Body of pancreas (tissue), 4 donors: ENCODE measurements around the gene GJD4. TPM values are rescaled to one million over a fixed set of nuclear protein-coding genes. Genes with fewer than 3 reads are reported as not detected.

Experiments used
- ATAC-seq: fragments of 150-250 bp; one replicate; pipeline ENCODE4 v1.9.1; 2016
- DNase-seq, 4 donors: peaks; one replicate each; pipeline ENCODE4 v3.0.0-alpha.2; 2019
- H3K27ac ChIP-seq, 4 donors: fragments of 200-600 bp; sonication (generic); 1 replicate in 3 of 4; 2 replicates in 1 of 4; pipeline versions ENCODE4 v1.5.1 to v1.6.1; 2016 to 2019; ENCODE audit warnings: mild to moderate bottlenecking in 1 of 4, mixed read lengths in 1 of 4, moderate library complexity in 1 of 4
- H3K27me3 ChIP-seq, 2 donors: fragments of 200-600 bp; sonication (generic); one replicate each; pipeline ENCODE4 v1.6.0; 2016; ENCODE audit warnings: mild to moderate bottlenecking in 1 of 2
- H3K36me3 ChIP-seq, 2 donors: fragments of 200-600 bp; sonication (generic); replicated peaks in 1 of 2; 2 replicates each; pipeline ENCODE4 v1.5.1; 2016; ENCODE audit warnings: low read depth in 2 of 2; ENCODE audit not compliant: insufficient read depth in 1 of 2
- H3K4me1 ChIP-seq: fragments of 200-600 bp; sonication (generic); one replicate; pipeline ENCODE4 v1.6.0; 2016
- H3K4me3 ChIP-seq, 2 donors: fragments of 200-600 bp; sonication (generic); 1 replicate in 1 of 2; 2 replicates in 1 of 2; pipeline ENCODE4 v1.5.1; 2016 to 2019
- H3K9me3 ChIP-seq, 3 donors: fragments of 200-600 bp; sonication (generic); 1 replicate in 2 of 3; 2 replicates in 1 of 3; pipeline ENCODE4 v1.5.1; 2016
- CTCF ChIP-seq, 7 experiments: fragments of 450-650 bp in 4 of 7; fragments of 200-600 bp in 3 of 7; sonication (generic) in 3 of 7; IDR thresholded peaks; one replicate each; pipeline ENCODE4 v1.5.1; 2016 to 2019; ENCODE audit warnings: antibody characterized with exemption in 7 of 7
- POLR2A ChIP-seq, 3 donors: fragments of 450-650 bp; IDR thresholded peaks; one replicate each; pipeline ENCODE4 v1.6.1; 2016; ENCODE audit warnings: antibody characterized with exemption in 3 of 3, mild to moderate bottlenecking in 2 of 3
- WGBS, 2 donors: methylation state at CpG; one replicate each; pipeline ENCODE4 v1.1.5; 2017; 5-methylcytosine and 5-hydroxymethylcytosine counted together
- intact Hi-C: fragments of 100-400 bp; cut with DNase I; formaldehyde crosslinking; loops from one replicate; pipeline ENCODE4 v1.15.1; 2023
- total RNA-seq, 2 donors: library from RNA; depleted of rRNA; stranded (reverse); fragments of >200 nt; gene quantifications; one replicate each; pipeline ENCODE4 v1.1.0, GENCODE V29; 2016

Gene GJD4
- total RNA-seq, 2 donors from 2014 or later, result not detected

DNA sequence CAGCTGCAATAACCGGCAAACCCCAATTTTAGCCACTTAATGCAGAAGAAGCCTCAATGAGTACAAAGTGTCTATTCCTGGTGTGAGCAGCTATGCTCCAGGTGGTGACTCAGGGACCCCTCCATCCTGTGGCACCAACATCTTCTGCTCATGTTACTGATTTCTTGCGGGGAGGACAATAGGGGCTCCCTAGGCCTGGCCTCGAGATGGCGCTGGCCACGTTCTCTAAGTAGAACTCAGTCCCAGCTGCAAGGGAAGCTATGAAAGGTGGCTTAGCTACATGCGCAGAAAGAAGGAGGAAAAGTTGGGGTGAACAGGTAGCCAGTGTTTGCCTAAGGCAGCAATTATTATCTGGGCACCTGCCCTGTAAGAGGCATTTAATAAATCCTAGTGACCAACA lies 6.6 kb downstream of the GJD4 start:
- TF ChIP-seq CTCF (IDR thresholded peaks at IDR 0.05) (no peak), POLR2A (IDR thresholded peaks at IDR 0.05) (no peak)
- H3K9me3 ChIP-seq, result no peaks in the 10 kb centered on the region
- peaks cover 10% of the 10 kb centered on the region for H3K4me1 ChIP-seq
- H3K27me3 ChIP-seq, result peaks cover 0 to 10% of the 10 kb centered on the region in 2 donors
- WGBS, 2 donors, result 53 to 71% methylated on average over 6 of the region's 6 CpGs
- intact Hi-C loops, result no loop called here
- no peak overlapping the region for H3K27ac ChIP-seq
- no peak overlapping the region for H3K4me3 ChIP-seq
- H3K36me3 ChIP-seq, result no peaks in the 10 kb centered on the region
- DNase-seq (no peak), ATAC-seq (no peak)

DNA sequence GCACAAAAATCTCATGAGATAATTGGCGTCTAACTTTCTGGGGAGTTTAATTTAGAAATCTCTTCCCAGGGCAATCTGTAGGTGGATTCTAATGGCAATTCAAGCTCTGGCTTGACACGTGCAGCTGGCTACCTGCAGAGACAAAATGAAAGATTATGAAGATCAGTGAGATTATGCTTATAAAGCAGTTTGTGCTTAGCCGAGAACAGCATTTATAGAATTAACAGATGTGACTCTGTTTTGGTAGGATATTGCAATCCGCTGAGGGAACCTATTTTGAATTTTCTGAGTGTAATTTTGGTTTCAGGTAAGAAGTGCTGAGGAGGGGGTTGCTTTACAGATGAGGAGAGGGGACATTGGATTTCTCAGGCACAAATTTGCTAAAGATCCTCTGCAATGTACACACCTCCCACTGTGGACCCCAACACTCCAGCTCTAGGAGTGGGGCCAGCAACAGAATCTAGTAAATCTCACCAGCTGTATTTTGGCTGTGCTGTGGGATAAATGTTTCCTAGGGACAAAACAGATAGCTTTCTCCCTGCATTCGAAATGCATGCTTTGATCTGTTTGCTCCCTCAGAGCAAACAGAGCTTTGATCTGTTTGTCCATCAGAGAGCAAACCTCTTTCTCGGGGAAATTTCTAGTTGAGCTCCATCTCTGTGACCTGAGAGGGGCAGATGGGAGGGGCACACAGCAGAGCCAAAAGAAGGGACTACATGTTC lies 7.4 kb downstream of the GJD4 start:
- WGBS, 2 donors, result 42 to 45% methylated on average over 6 of the region's 6 CpGs
- Histone ChIP-seq H3K9me3 (no peaks in the 10 kb centered on the region), H3K36me3 (no peaks in the 10 kb centered on the region), H3K4me1 (peaks cover 7% of the 10 kb centered on the region), H3K27ac (no peak overlapping the region), H3K27me3 (peaks cover 0 to 9% of the 10 kb centered on the region in 2 donors), H3K4me3 (no peak overlapping the region)
- no peak for TF ChIP-seq CTCF (IDR thresholded peaks at IDR 0.05)
- TF ChIP-seq POLR2A (IDR thresholded peaks at IDR 0.05), result no peak
- DNase-seq (no peak), ATAC-seq (no peak)
- intact Hi-C loops, result no loop called here

GRCh38 chr10:35613107-35613440 lies 7.9 kb downstream of the GJD4 start:
- no peaks in the 10 kb centered on the region for H3K36me3 ChIP-seq

GRCh38 chr10:35613597-35614226 lies 8.6 kb downstream of the GJD4 start:
- no peak for ATAC-seq
- 30 to 37% methylated on average over 8 of the region's 8 CpGs for WGBS, 2 donors
- intact Hi-C loops, result no loop called here

More at GRCh38 chr10:35613107-35613440, 7.9 kb downstream of the GJD4 start:
- TF ChIP-seq CTCF (IDR thresholded peaks at IDR 0.05), result no peak
- TF ChIP-seq POLR2A (IDR thresholded peaks at IDR 0.05), result no peak
- Histone ChIP-seq H3K27ac (no peak overlapping the region), H3K4me1 (peaks cover 2% of the 10 kb centered on the region), H3K27me3 (peaks cover 0 to 3% of the 10 kb centered on the region in 2 donors), H3K9me3 (no peaks in the 10 kb centered on the region), H3K4me3 (no peak overlapping the region)
- intact Hi-C loops, result no loop called here
- no peak for ATAC-seq
- no peak for DNase-seq
- WGBS, 2 donors, result 41 to 48% methylated on average over 2 of the region's 2 CpGs

More at GRCh38 chr10:35613597-35614226, 8.6 kb downstream of the GJD4 start:
- H3K36me3 ChIP-seq, result no peaks in the 10 kb centered on the region
- no peak overlapping the region for H3K27ac ChIP-seq
- no peaks in the 10 kb centered on the region for H3K27me3 ChIP-seq
- H3K4me3 ChIP-seq, result no peak overlapping the region
- no peaks in the 10 kb centered on the region for H3K4me1 ChIP-seq
- no peak for DNase-seq
- peak in 4 of 7 experiments; percentile 17 to 25 (median 22) for TF ChIP-seq CTCF (IDR thresholded peaks at IDR 0.05)
- TF ChIP-seq POLR2A (IDR thresholded peaks at IDR 0.05), result no peak
- no peaks in the 10 kb centered on the region for H3K9me3 ChIP-seq
